Ovary (tissue), 9 donors: ENCODE data around the gene RBM33. TPM values are rescaled to one million over a fixed set of nuclear protein-coding genes. Genes with fewer than 3 reads are reported as not detected.

Source experiments
- DNase-seq, 5 donors: peaks; one replicate each; pipeline ENCODE4 v3.0.0-alpha.2; 2019 to 2020
- H3K27ac ChIP-seq, 2 donors: fragments of 200-600 bp; one replicate each; pipeline versions ENCODE4 v1.5.1 to v1.8.0; 2019 to 2022
- H3K27me3 ChIP-seq: fragments of 200-600 bp; one replicate; pipeline ENCODE4 v1.8.0; 2022
- H3K36me3 ChIP-seq: fragments of 200-600 bp; sonication (generic); one replicate; pipeline ENCODE4 v1.5.1; 2019
- H3K4me1 ChIP-seq: one replicate; pipeline ENCODE4 v1.8.1; 2013; ENCODE audit warnings: mild to moderate bottlenecking, moderate library complexity; ENCODE audit not compliant: insufficient read depth
- H3K4me3 ChIP-seq: fragments of 200-600 bp; sonication (generic); one replicate; pipeline ENCODE4 v1.5.1; 2017
- H3K9me3 ChIP-seq, 2 donors: fragments of 200-600 bp in 1 of 2; sonication (generic) in 1 of 2; one replicate each; pipeline versions ENCODE4 v1.5.1 to v1.8.1; 2013 to 2019; ENCODE audit warnings: mild to moderate bottlenecking in 1 of 2, moderate library complexity in 1 of 2
- CTCF ChIP-seq, 3 donors: fragments of 450-650 bp in 2 of 3; fragments of 200-600 bp in 1 of 3; IDR thresholded peaks; one replicate each; pipeline versions ENCODE4 v1.5.1 to v1.8.0; 2016 to 2022; ENCODE audit warnings: antibody characterized with exemption in 3 of 3, mild to moderate bottlenecking in 1 of 3
- EP300 ChIP-seq: sonication (generic); formaldehyde crosslinking; IDR thresholded peaks from one replicate; pipeline ENCODE4 v1.6.1; 2017; ENCODE audit warnings: antibody characterized with exemption
- POLR2A ChIP-seq: fragments of 450-650 bp; IDR thresholded peaks from one replicate; pipeline ENCODE4 v1.6.1; 2017; ENCODE audit warnings: antibody characterized with exemption, mild to moderate bottlenecking, moderate library complexity
- WGBS, 3 donors: extraction: QIAGEN DNeasy Blood & Tissue Kit in 1 of 3; methylation state at CpG; one replicate each; pipeline versions ENCODE4 v1.1.5 to v1.1.7; 2013 to 2017; 5-methylcytosine and 5-hydroxymethylcytosine counted together
- intact Hi-C, 4 donors: fragments of 100-400 bp; cut with DNase I; formaldehyde crosslinking; loops; one replicate each; pipeline versions ENCODE4 v1.11.0 to v1.15.1; 2022 to 2023
- polyA plus RNA-seq, 2 donors: library from polyadenylated mRNA; stranded (reverse); fragments of 200-250 nt in 1 of 2; fragments of 350-450 nt in 1 of 2; fragmentation: Illumina TruSeq in 1 of 2; extraction: RNeasy Lipid Tissue Mini Kit (QIAGEN cat#74804) in 1 of 2; gene quantifications; one replicate each; pipeline ENCODE4 v1.2.3, GENCODE V29; 2013 to 2014
- total RNA-seq, 7 donors: library from RNA; depleted of rRNA in 2 of 7; stranded (reverse); fragments of >200 nt in 2 of 7; fragmentation: NEBNext Ultra II Directional in 3 of 7; extraction: Animal tissue kit (Norgen Biotek cat#: 25700) in 3 of 7; gene quantifications; one replicate each; pipeline versions ENCODE4 v1.1.0 to v1.2.4, GENCODE V29; 2016 to 2023
- donor health status: DM: no; HTN: no; CAD: no; lungs with moderate emphysema.
- donor health status: DM: no; HTN: no; CAD: no.
- donor health status: Bipolar disorder and iron deficiency.
- donor health status: DM: yes; HTN: yes; CAD: no.
- donor health status: DM: no; HTN: no; CAD: no.
- donor health status: DM: yes; HTN: yes; CAD: no.

The RBM33 gene
- total and polyA plus RNA-seq, 9 donors: 19.8 to 62.0 (median 49.3) TPM

GRCh38 chr7:155741805-155742204, 97.3 kb downstream of the RBM33 start:
- H3K27me3 ChIP-seq: no peaks in the 10 kb centered on the region
- no peaks in the 10 kb centered on the region for H3K4me1 ChIP-seq
- no peak for DNase-seq
- WGBS, 3 donors: 93 to 96% (median 94%) methylated on average over 16 of the region's 16 CpGs
- H3K27ac ChIP-seq: no peak overlapping the region
- no peak for TF ChIP-seq POLR2A
- no peak for TF ChIP-seq CTCF (IDR thresholded peaks at IDR 0.05)
- no peak for TF ChIP-seq EP300
- intact Hi-C loops: loop anchor here in 1 of 4 donors (5.0 kb wide), 1 partner anchor 145 kb away; no protein-coding TSS in a partner anchor
- no peaks in the 10 kb centered on the region for H3K9me3 ChIP-seq
- H3K36me3 ChIP-seq: no peaks in the 10 kb centered on the region
- no peak overlapping the region for H3K4me3 ChIP-seq

GRCh38 chr7:155743177-155743576, 98.7 kb downstream of the RBM33 start:
- peaks cover 2% of the 10 kb centered on the region for H3K4me1 ChIP-seq
- H3K36me3 ChIP-seq: no peaks in the 10 kb centered on the region
- 91 to 93% (median 92%) methylated on average over 4 of the region's 4 CpGs for WGBS, 3 donors
- H3K27ac ChIP-seq: no peak overlapping the region
- TF ChIP-seq POLR2A (no peak), EP300 (no peak), CTCF (IDR thresholded peaks at IDR 0.05) (no peak)
- H3K9me3 ChIP-seq: no peaks in the 10 kb centered on the region
- intact Hi-C loops: loop anchor here in 1 of 4 donors (5.0 kb wide), 1 partner anchor 146 kb away; no protein-coding TSS in a partner anchor
- H3K27me3 ChIP-seq: no peaks in the 10 kb centered on the region
- no peak for DNase-seq
- H3K4me3 ChIP-seq: no peak overlapping the region

- DNase-seq: no peak
- H3K27me3 ChIP-seq: no peaks in the 10 kb centered on the region
- H3K27ac ChIP-seq: no peak overlapping the region
- TF ChIP-seq EP300 (no peak), POLR2A (no peak), CTCF (IDR thresholded peaks at IDR 0.05) (no peak)
- 73 to 78% (median 75%) methylated on average over 17 of the region's 17 CpGs for WGBS, 3 donors
- no peaks in the 10 kb centered on the region for H3K9me3 ChIP-seq
- H3K4me3 ChIP-seq: no peak overlapping the region
- H3K36me3 ChIP-seq: no peaks in the 10 kb centered on the region
- peaks cover 2% of the 10 kb centered on the region for H3K4me1 ChIP-seq
- intact Hi-C loops: loop anchor here in 1 of 4 donors (5.0 kb wide), 1 partner anchor 148 kb away; no protein-coding TSS in a partner anchor
These were observed 100.7 kb downstream of the RBM33 start for GRCh38 chr7:155744971-155745683.

- no peak for DNase-seq
- Histone ChIP-seq H3K9me3 (no peaks in the 10 kb centered on the region), H3K4me1 (peaks cover 2% of the 10 kb centered on the region), H3K27me3 (no peaks in the 10 kb centered on the region), H3K27ac (no peak overlapping the region), H3K4me3 (no peak overlapping the region), H3K36me3 (no peaks in the 10 kb centered on the region)
- WGBS, 3 donors: 92 to 94% (median 94%) methylated on average over 9 of the region's 9 CpGs
- TF ChIP-seq EP300 (no peak), CTCF (IDR thresholded peaks at IDR 0.05) (no peak), POLR2A (no peak)
- intact Hi-C loops: no loop called here
These were observed 101.3 kb downstream of the RBM33 start for GRCh38 chr7:155745737-155746136.
